Tibial nerve (tissue), 4 donors: ENCODE results near the gene YIF1B. TPM values are rescaled to one million over a fixed set of nuclear protein-coding genes. Genes with fewer than 3 reads are reported as not detected.

Source experiments
- DNase-seq, 2 donors: peaks; one replicate each; pipeline ENCODE4 v3.0.0-alpha.2; 2019; ENCODE audit warnings: low spot score in 2 of 2
- H3K27ac ChIP-seq, 4 donors: fragments of 200-600 bp; sonication (generic) in 3 of 4; one replicate each; pipeline ENCODE4 v1.5.1; 2017 to 2019; ENCODE audit warnings: mild to moderate bottlenecking in 1 of 4
- H3K27me3 ChIP-seq, 2 donors: fragments of 200-600 bp; sonication (generic) in 1 of 2; one replicate each; pipeline versions ENCODE4 v1.5.1 to v1.6.0; 2017 to 2019
- H3K36me3 ChIP-seq, 3 donors: fragments of 200-600 bp; sonication (generic); one replicate each; pipeline ENCODE4 v1.5.1; 2018 to 2019
- H3K4me1 ChIP-seq, 4 donors: fragments of 200-600 bp; sonication (generic) in 3 of 4; one replicate each; pipeline ENCODE4 v1.5.1; 2017 to 2019
- H3K4me3 ChIP-seq, 4 donors: fragments of 200-600 bp; sonication (generic) in 3 of 4; one replicate each; pipeline ENCODE4 v1.5.1; 2017 to 2019; ENCODE audit warnings: mild to moderate bottlenecking in 1 of 4, moderate library complexity in 1 of 4
- H3K9me3 ChIP-seq, 4 donors: fragments of 200-600 bp; sonication (generic) in 3 of 4; one replicate each; pipeline ENCODE4 v1.5.1; 2017 to 2019
- EP300 ChIP-seq, 2 donors: sonication (generic); formaldehyde crosslinking; IDR thresholded peaks; one replicate each; pipeline ENCODE4 v1.6.1; 2017; ENCODE audit warnings: antibody characterized with exemption in 2 of 2, mild to moderate bottlenecking in 1 of 2
- POLR2A ChIP-seq, 2 donors: fragments of 450-650 bp; IDR thresholded peaks; one replicate each; pipeline ENCODE4 v1.6.1; 2017; ENCODE audit warnings: antibody characterized with exemption in 2 of 2, mild to moderate bottlenecking in 2 of 2, moderate library complexity in 2 of 2
- WGBS, 2 donors: methylation state at CpG; one replicate each; pipeline ENCODE4 v1.1.5; 2018; 5-methylcytosine and 5-hydroxymethylcytosine counted together
- total RNA-seq, 4 donors: library from RNA; depleted of rRNA; stranded (reverse); fragments of >200 nt; gene quantifications; one replicate each; pipeline ENCODE4 v1.1.0, GENCODE V29; 2016
- TF ChIP-seq, protein P1 (sequence below), 5 experiments: fragments of 200-600 bp in 3 of 5; fragments of 450-650 bp in 2 of 5; sonication (generic) in 3 of 5; IDR thresholded peaks; one replicate each; pipeline ENCODE4 v1.5.1; 2016 to 2019; ENCODE audit warnings: antibody characterized with exemption in 5 of 5, mild to moderate bottlenecking in 3 of 5, moderate library complexity in 2 of 5

Gene YIF1B
- total RNA-seq, 4 donors from 2014 or later: 30.8 to 57.3 (median 46.0) TPM

DNA sequence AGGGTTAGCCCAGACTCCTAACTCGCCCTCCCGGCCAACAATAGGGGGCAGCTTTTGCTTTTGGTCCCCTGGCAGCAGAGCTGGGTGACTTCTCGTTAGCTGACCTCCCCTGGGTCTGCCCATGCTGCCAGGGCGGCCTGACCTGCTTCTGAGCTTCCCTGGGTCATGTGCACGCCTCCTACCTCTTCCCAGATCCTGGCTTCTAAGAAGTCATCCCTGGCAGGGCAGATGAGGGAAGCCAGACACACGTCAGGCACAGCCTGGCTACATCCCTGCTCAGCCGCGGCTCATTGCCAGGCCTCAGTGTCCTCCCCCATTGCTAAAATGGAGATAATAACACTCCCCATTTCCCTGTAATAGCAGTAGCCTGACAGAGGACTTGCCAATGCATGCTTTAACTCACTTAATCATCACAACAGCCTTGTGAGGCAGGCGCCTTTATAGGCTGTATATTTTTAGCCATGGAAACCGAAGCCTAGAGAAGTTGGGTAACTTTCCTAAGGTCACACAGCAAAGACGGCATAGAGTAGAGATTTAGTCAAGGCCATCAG is 6.0 kb upstream of the YIF1B start:
- Histone ChIP-seq H3K4me3 (peak overlapping the region in 1 of 4 donors; percentile 2), H3K9me3 (no peaks in the 10 kb centered on the region), H3K27ac (peak overlapping the region in 1 of 4 donors; percentile 26), H3K36me3 (peaks cover 0 to 12% (median 6%) of the 10 kb centered on the region in 3 donors), H3K4me1 (peaks cover 0 to 29% (median 11%) of the 10 kb centered on the region in 4 donors), H3K27me3 (peaks cover 0 to 8% of the 10 kb centered on the region in 2 donors)
- TF ChIP-seq, protein P1, sequence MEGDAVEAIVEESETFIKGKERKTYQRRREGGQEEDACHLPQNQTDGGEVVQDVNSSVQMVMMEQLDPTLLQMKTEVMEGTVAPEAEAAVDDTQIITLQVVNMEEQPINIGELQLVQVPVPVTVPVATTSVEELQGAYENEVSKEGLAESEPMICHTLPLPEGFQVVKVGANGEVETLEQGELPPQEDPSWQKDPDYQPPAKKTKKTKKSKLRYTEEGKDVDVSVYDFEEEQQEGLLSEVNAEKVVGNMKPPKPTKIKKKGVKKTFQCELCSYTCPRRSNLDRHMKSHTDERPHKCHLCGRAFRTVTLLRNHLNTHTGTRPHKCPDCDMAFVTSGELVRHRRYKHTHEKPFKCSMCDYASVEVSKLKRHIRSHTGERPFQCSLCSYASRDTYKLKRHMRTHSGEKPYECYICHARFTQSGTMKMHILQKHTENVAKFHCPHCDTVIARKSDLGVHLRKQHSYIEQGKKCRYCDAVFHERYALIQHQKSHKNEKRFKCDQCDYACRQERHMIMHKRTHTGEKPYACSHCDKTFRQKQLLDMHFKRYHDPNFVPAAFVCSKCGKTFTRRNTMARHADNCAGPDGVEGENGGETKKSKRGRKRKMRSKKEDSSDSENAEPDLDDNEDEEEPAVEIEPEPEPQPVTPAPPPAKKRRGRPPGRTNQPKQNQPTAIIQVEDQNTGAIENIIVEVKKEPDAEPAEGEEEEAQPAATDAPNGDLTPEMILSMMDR (IDR thresholded peaks at IDR 0.05): no peak
- TF ChIP-seq EP300 (IDR thresholded peaks at IDR 0.05) (no peak), POLR2A (IDR thresholded peaks at IDR 0.05) (no peak)
- DNase-seq: no peak
- 64 to 69% methylated on average over 11 of the region's 11 CpGs for WGBS, 2 donors

- no peak for DNase-seq
- peaks cover 0 to 33% (median 13%) of the 10 kb centered on the region in 4 donors for H3K4me1 ChIP-seq
- H3K36me3 ChIP-seq: peaks cover 0 to 6% (median 0%) of the 10 kb centered on the region in 3 donors
- peaks cover 0 to 8% of the 10 kb centered on the region in 2 donors for H3K27me3 ChIP-seq
- peak overlapping the region in 1 of 4 donors; percentile 66 for H3K4me3 ChIP-seq
- H3K9me3 ChIP-seq: no peaks in the 10 kb centered on the region
- peak overlapping the region in 2 of 4 donors; percentile 4 to 78 for H3K27ac ChIP-seq
- WGBS, 2 donors: 96 to 100% methylated on average over 3 of the region's 3 CpGs
- TF ChIP-seq POLR2A (IDR thresholded peaks at IDR 0.05) (no peak), EP300 (IDR thresholded peaks at IDR 0.05) (no peak)
- TF ChIP-seq, protein P1 (IDR thresholded peaks at IDR 0.05): no peak
These were observed 5.2 kb upstream of the YIF1B start for GRCh38 chr19:38320969-38321339.

DNA sequence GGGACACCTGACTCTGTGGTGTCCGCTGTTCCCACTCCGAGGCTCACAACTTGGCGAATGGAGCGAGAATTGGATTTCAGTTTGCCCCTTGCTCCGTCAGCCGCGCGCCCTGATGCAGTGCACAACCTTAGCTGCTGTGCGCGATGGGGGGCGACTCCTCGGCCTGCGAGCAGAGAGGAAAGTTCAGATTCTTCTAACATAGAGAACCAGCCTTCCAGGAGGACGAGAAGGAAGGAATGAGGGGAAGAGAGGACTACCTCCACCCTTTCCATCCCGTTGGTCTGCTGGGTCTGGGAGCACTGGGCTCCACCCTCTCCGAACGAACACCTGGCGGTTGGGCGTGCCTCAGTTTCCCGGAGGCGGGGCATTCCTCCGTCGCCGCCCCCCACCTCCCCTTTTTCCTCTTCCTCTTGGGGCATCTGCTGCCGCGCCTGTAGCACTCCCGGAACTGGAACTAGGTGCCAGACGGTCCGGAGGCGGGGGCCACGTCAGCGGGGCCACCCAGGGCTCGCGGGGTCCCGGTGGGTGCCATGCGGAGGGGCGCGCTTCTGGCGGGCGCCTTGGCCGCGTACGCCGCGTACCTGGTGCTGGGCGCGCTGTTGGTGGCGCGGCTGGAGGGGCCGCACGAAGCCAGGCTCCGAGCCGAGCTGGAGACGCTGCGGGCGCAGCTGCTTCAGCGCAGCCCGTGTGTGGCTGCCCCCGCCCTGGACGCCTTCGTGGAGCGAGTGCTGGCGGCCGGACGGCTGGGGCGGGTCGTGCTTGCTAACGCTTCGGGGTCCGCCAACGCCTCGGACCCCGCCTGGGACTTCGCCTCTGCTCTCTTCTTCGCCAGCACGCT is 3.9 kb upstream of the YIF1B start, which contains the start of gene KCNK6:
Gene KCNK6, plus strand, starts transcription at position 425 of the 838 bp plus-strand sequence. Its CDS starts 106 bp downstream, at position 531.
- Histone ChIP-seq H3K27ac (peak within 1 kb of the TSS; percentile 4 to 82 (median 42)), H3K36me3 (peaks cover 0 to 4% (median 0%) of the 10 kb centered on the region in 3 donors), H3K27me3 (peaks cover 0 to 8% of the 10 kb centered on the region in 2 donors), H3K4me1 (peaks cover 0 to 41% (median 15%) of the 10 kb centered on the region in 4 donors), H3K4me3 (peak within 1 kb of the TSS; percentile 53 to 78 (median 66)), H3K9me3 (no peaks in the 10 kb centered on the region)
- peak in 1 of 2 donors; percentile 22 for DNase-seq
- WGBS, 2 donors: 2 to 5% methylated on average over 62 to 74 of the region's 76 CpGs
- TF ChIP-seq POLR2A (IDR thresholded peaks at IDR 0.05) (peak in 1 of 2 donors; percentile 51), EP300 (IDR thresholded peaks at IDR 0.05) (no peak)
- TF ChIP-seq, protein P1 (IDR thresholded peaks at IDR 0.05): no peak

DNA sequence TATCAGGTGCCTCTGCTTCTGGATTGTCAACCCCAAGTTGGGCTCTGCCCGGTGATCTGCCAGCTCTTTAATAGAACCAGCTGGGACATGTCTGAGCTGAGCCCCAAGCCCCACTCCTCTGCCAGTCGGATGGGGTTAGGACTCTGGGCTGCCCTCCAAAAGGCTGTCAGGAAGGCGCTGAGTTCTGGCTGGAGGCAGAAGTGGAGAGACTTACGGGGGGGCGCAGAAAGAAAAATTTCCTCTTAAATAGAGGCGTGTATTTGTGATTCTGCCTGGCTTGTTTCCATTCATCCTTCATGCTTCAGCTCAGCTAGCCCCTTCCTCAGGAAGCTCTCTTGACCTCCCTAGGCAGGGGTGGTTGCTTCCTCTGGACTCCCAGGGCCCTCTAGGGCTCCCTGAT is 2.9 kb upstream of the YIF1B start:
- Histone ChIP-seq H3K27ac (no peak overlapping the region), H3K36me3 (no peaks in the 10 kb centered on the region), H3K4me1 (peaks cover 0 to 42% (median 15%) of the 10 kb centered on the region in 4 donors), H3K27me3 (peaks cover 0 to 8% of the 10 kb centered on the region in 2 donors), H3K4me3 (no peak overlapping the region), H3K9me3 (no peaks in the 10 kb centered on the region)
- TF ChIP-seq POLR2A (IDR thresholded peaks at IDR 0.05) (no peak), EP300 (IDR thresholded peaks at IDR 0.05) (no peak)
- TF ChIP-seq, protein P1 (IDR thresholded peaks at IDR 0.05): no peak
- no peak for DNase-seq
- 46 to 52% methylated on average over 6 of the region's 6 CpGs for WGBS, 2 donors
